Pancreas (tissue), 10 donors: ENCODE results near the gene MAD1L1. TPM values are rescaled to one million over a fixed set of nuclear protein-coding genes. Genes with fewer than 3 reads are reported as not detected.

Experiments used
- ATAC-seq, 4 donors: fragments of 200-7000 bp; cut with Tn5 transposase; one replicate each; pipeline versions ENCODE4 v1.8.0 to v1.9.1; 2020; ENCODE audit warnings: mild to moderate bottlenecking in 4 of 4, moderate library complexity in 4 of 4
- DNase-seq, 6 donors: peaks; one replicate each; pipeline ENCODE4 v3.0.0-alpha.2; 2020
- FAIRE-seq: peaks from 2 replicates; lab custom pipeline; 2012; peaks lifted over from hg19 to GRCh38; lab: Jason Lieb, UNC
- H3K27ac ChIP-seq, 4 donors: fragments of 200-600 bp; sonication (generic); 1 replicate in 3 of 4; 2 replicates in 1 of 4; pipeline versions ENCODE4 v1.5.0 to v1.8.0; 2020
- H3K27me3 ChIP-seq, 4 donors: fragments of 200-600 bp; one replicate each; pipeline ENCODE4 v1.8.0; 2021
- H3K36me3 ChIP-seq, 3 donors: fragments of 200-600 bp; sonication (generic) in 1 of 3; one replicate each; pipeline versions ENCODE4 v1.5.0 to v1.8.0; 2020 to 2021
- H3K4me1 ChIP-seq, 3 donors: fragments of 200-600 bp; one replicate each; pipeline ENCODE4 v1.8.0; 2021
- H3K4me3 ChIP-seq, 4 donors: fragments of 200-600 bp; sonication (generic) in 2 of 4; one replicate each; pipeline versions ENCODE4 v1.5.0 to v1.8.0; 2020 to 2021
- H3K9me3 ChIP-seq, 4 donors: fragments of 200-600 bp; one replicate each; pipeline ENCODE4 v1.8.0; 2021
- WGBS, 2 donors: extraction: QIAGEN DNeasy Blood & Tissue Kit; methylation state at CpG; one replicate each; pipeline ENCODE4 v1.1.7; 2013; 5-methylcytosine and 5-hydroxymethylcytosine counted together
- intact Hi-C, 3 donors: fragments of 100-400 bp; cut with DNase I; formaldehyde crosslinking; loops; one replicate each; pipeline versions ENCODE4 v1.11.1 to v1.14.2; 2022
- polyA plus RNA-seq, 2 donors: library from polyadenylated mRNA; stranded (reverse); fragments of 200-250 nt; gene quantifications; one replicate each; pipeline ENCODE4 v1.2.3, GENCODE V29; 2013
- total RNA-seq, 6 donors: library from RNA; stranded (reverse); fragmentation: NEBNext Ultra II Directional in 4 of 6; extraction: Animal tissue kit (Norgen Biotek cat#: 25700) in 4 of 6; gene quantifications; one replicate each; pipeline versions ENCODE4 v1.2.1 to v1.2.4, GENCODE V29; 2021 to 2023
- TF ChIP-seq, protein P1 (sequence below), 4 donors: fragments of 200-600 bp; sonication (generic) in 3 of 4; IDR thresholded peaks; one replicate each; pipeline versions ENCODE4 v1.5.0 to v1.8.0; 2021; ENCODE audit warnings: antibody characterized with exemption in 4 of 4
- donor health status: healthy with polysubstance abuse.
- donor health status: DM: no; HTN: no; CAD: no; lungs with moderate emphysema.
- donor health status: DM: no; HTN: no; CAD: no.
- donor health status: control.
- donor health status: control.
- donor health status: Bipolar disorder and iron deficiency.
- donor health status: DM: yes; HTN: yes; CAD: no.
- donor health status: DM: no; HTN: no; CAD: no.
- donor health status: DM: no; HTN: no; CAD: no.
- donor health status: DM: yes; HTN: yes; CAD: no.

The MAD1L1 gene
- total and polyA plus RNA-seq, 8 donors = 9.8 to 28.2 (median 11.9) TPM

DNA sequence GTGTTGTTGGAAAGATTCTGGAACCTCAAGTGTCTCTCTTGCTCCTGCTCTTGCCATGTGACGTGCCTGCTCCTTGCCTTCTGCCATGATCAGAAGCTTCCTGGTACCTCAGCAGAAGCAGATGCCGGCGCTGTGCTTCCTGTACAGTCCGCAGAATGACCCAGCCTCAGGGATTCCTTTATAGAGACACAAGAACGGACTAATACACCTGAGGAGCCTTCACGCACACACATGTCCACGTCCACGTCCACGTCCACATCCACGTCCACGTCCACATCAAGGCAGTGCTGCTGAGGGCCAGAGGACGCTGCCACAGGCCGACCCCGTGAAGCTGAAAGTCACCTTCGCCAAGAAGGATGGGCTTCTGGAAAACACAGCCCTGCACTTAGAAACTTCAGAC lies 190.1 kb downstream of the MAD1L1 start:
- 92 to 94% methylated on average over 15 of the region's 15 CpGs for WGBS, 2 donors
- Histone ChIP-seq H3K36me3 (no peaks in the 10 kb centered on the region), H3K9me3 (no peaks in the 10 kb centered on the region), H3K27me3 (no peaks in the 10 kb centered on the region), H3K27ac (no peak overlapping the region), H3K4me1 (no peaks in the 10 kb centered on the region), H3K4me3 (no peak overlapping the region)
- no peak for FAIRE-seq
- intact Hi-C loops = no loop called here
- ATAC-seq = no peak
- TF ChIP-seq, protein P1, sequence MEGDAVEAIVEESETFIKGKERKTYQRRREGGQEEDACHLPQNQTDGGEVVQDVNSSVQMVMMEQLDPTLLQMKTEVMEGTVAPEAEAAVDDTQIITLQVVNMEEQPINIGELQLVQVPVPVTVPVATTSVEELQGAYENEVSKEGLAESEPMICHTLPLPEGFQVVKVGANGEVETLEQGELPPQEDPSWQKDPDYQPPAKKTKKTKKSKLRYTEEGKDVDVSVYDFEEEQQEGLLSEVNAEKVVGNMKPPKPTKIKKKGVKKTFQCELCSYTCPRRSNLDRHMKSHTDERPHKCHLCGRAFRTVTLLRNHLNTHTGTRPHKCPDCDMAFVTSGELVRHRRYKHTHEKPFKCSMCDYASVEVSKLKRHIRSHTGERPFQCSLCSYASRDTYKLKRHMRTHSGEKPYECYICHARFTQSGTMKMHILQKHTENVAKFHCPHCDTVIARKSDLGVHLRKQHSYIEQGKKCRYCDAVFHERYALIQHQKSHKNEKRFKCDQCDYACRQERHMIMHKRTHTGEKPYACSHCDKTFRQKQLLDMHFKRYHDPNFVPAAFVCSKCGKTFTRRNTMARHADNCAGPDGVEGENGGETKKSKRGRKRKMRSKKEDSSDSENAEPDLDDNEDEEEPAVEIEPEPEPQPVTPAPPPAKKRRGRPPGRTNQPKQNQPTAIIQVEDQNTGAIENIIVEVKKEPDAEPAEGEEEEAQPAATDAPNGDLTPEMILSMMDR (IDR thresholded peaks at IDR 0.05) = no peak
- peak in 3 of 6 donors; percentile 1 to 16 (median 13) for DNase-seq

DNA sequence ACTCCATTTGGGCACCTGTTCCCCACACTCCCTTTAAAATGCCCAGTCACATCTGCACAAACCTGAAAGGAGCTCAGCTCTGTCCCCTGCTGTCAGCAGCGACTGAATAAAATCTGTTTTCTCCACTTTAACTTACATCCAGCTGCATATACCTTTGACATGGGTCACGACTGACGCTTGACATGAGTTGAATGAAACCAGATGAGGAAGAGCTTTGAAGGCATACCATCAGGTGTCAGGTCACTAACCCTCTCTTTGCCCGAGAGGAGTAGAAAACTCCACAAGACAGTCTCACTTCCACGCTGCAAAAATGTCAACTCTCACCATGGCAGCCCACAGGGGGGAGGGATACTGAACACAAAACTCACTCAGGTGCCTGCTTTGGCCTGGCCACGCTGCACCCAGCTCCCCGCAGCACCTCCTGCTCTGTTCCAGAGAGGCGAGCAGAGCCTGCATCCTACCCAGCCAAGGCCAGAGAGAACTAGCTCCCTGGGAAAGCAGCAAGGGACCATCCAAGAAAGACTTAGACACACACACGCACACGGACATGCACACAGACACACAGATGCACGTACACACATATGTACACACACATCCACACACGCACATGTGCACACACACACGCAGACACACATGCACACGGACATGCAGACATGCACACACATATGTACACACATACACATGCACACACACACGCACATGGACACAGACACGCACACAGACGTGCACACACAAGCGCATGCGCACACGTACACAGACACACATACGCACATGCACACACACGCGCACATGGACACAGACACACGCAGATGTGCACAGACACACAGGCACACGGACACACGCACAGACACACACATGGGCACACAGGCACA lies 191.0 kb downstream of the MAD1L1 start:
- Histone ChIP-seq H3K9me3 (no peaks in the 10 kb centered on the region), H3K27ac (no peak overlapping the region), H3K27me3 (no peaks in the 10 kb centered on the region), H3K36me3 (no peaks in the 10 kb centered on the region), H3K4me3 (no peak overlapping the region), H3K4me1 (no peaks in the 10 kb centered on the region)
- FAIRE-seq (no peak), ATAC-seq (no peak), DNase-seq (peak in 2 of 6 donors; percentile 12 to 30)
- intact Hi-C loops = no loop called here
- TF ChIP-seq, protein P1 (IDR thresholded peaks at IDR 0.05) = no peak
- WGBS, 2 donors = 97% methylated on average over 26 of the region's 26 CpGs

DNA sequence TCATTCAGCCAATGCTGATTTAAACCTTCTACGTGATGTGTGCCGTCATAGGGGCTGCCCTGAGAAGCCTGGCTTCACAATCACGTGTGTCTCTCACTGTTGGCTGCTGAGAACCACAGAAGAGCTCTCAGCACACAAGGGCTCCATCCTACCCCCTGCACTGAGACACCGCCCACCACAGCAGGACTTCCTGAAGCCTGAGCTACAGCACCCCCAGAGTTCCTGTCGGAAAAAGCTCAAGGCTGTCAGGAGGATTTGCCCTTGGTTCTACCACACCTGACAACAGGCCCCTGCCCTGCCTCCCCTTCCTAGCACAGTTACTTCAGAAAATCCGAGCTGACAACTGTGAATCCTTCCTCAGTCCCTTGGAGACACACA lies 191.9 kb downstream of the MAD1L1 start:
- TF ChIP-seq, protein P1 (IDR thresholded peaks at IDR 0.05) = no peak
- H3K36me3 ChIP-seq = no peaks in the 10 kb centered on the region
- H3K27me3 ChIP-seq = no peaks in the 10 kb centered on the region
- no peak for ATAC-seq
- peak in 2 of 6 donors; percentile 15 to 18 for DNase-seq
- H3K4me3 ChIP-seq = no peak overlapping the region
- no peaks in the 10 kb centered on the region for H3K9me3 ChIP-seq
- intact Hi-C loops = no loop called here
- 85% methylated on average over 6 of the region's 6 CpGs for WGBS, 2 donors
- H3K27ac ChIP-seq = no peak overlapping the region
- H3K4me1 ChIP-seq = no peaks in the 10 kb centered on the region
- no peak for FAIRE-seq

DNA sequence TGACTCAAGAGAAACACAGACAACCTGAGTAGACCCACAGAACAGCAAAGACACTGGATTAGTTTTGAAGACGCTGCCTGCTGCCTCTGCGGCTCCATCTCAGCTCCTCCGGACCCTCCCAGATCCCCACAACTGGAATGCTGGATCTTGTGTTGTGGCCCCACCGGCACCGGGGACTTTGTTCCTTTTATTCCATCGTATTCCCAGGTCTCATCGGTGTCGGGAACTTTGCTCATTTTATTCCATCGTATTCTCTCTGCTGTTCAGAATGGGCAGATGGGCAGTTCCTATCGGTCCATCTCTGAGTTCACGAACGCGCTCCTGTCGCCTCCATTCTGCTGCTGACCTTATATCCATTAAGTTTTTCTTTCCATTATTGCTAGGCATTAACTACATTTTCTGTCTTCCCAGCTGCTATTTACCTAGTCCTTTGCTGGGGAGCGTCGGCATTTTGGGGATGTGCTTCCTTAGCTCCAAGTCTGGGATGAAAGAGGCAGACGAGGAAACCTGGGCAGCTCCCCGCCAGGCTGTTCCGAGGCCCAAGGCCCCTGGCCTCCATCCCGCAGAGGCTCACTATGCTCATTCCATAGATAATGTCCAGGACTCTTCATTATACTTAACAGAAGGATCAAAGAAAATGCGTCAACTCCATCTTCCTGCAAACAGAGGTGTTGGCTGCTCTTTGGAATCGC lies 192.4 kb downstream of the MAD1L1 start:
- Histone ChIP-seq H3K4me1 (no peaks in the 10 kb centered on the region), H3K27me3 (no peaks in the 10 kb centered on the region), H3K36me3 (no peaks in the 10 kb centered on the region), H3K9me3 (no peaks in the 10 kb centered on the region), H3K4me3 (no peak overlapping the region), H3K27ac (no peak overlapping the region)
- intact Hi-C loops = no loop called here
- ATAC-seq (no peak), FAIRE-seq (no peak), DNase-seq (peak in 3 of 6 donors; percentile 3 to 16 (median 11))
- TF ChIP-seq, protein P1 (IDR thresholded peaks at IDR 0.05) = no peak
- WGBS, 2 donors = 96% methylated on average over 22 of the region's 22 CpGs
